Panc1 (cell line): ENCODE data around the gene UNC13C.

Experiments used
- CTCF ChIP-seq: fragments of 450-650 bp; IDR thresholded peaks from 2 replicates; pipeline ENCODE4 v1.5.1; 2017; ENCODE audit warnings: mild to moderate bottlenecking
- POLR2AphosphoS5 ChIP-seq: IDR thresholded peaks from 2 replicates; pipeline ENCODE4 v1.6.1; 2012; ENCODE audit warnings: mild to moderate bottlenecking, low read depth, low read length, moderate library complexity
- REST ChIP-seq, 2 experiments: IDR thresholded peaks; 2 replicates each; pipeline ENCODE4 v1.6.1; 2011 to 2012; ENCODE audit warnings: low read depth in 2 of 2, control low read depth in 1 of 2, low read length in 1 of 2, mild to moderate bottlenecking in 1 of 2, moderate library complexity in 1 of 2; ENCODE audit not compliant: insufficient read depth in 1 of 2
- SIN3A ChIP-seq: IDR thresholded peaks from 2 replicates; pipeline ENCODE4 v1.6.1; 2012; ENCODE audit warnings: low read depth, mild to moderate bottlenecking, low read length, moderate library complexity, borderline replicate concordance; ENCODE audit not compliant: insufficient read depth
- TCF7L2 ChIP-seq: IDR thresholded peaks from 2 replicates; pipeline ENCODE4 v1.6.1; 2011; ENCODE audit warnings: mild to moderate bottlenecking, low read depth, low read length, inconsistent platforms

GRCh38 chr15:54094661-54095060, 116.4 kb downstream of the UNC13C start:
- TF ChIP-seq CTCF (no peak), POLR2AphosphoS5 (no peak), REST (IDR thresholded peaks at IDR 0.05; ENCODE audit: insufficient read depth in 1 of 2, low read depth in 2 of 2, low read length in 1 of 2) (no peak), TCF7L2 (no peak), SIN3A (no peak)
